AG09319 (cell line): ENCODE measurements around the gene AKAP12.
"Not testable (repeated sequence)": the region's sequence is repeated elsewhere in the genome, so short reads cannot be mapped to it uniquely, and the experiment has no call there.

Source experiments
- DNase-seq: peaks from one replicate; pipeline ENCODE4 v3.0.0-alpha.2; 2010; ENCODE audit warnings: low read depth; ENCODE audit errors: extremely low read depth
- TF ChIP-seq, protein P1 (sequence below): IDR thresholded peaks from 2 replicates; pipeline ENCODE4 v1.5.1; 2011; ENCODE audit warnings: low read depth, mild to moderate bottlenecking, inconsistent platforms, low read length, moderate library complexity

Gene AKAP12

DNA sequence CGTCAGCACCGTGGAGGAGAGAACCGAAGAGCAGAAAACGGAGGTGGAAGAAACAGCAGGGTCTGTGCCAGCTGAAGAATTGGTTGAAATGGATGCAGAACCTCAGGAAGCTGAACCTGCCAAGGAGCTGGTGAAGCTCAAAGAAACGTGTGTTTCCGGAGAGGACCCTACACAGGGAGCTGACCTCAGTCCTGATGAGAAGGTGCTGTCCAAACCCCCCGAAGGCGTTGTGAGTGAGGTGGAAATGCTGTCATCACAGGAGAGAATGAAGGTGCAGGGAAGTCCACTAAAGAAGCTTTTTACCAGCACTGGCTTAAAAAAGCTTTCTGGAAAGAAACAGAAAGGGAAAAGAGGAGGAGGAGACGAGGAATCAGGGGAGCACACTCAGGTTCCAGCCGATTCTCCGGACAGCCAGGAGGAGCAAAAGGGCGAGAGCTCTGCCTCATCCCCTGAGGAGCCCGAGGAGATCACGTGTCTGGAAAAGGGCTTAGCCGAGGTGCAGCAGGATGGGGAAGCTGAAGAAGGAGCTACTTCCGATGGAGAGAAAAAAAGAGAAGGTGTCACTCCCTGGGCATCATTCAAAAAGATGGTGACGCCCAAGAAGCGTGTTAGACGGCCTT lies 110.0 kb downstream of the AKAP12 start:
- DNase-seq, result no peak
- TF ChIP-seq, protein P1, sequence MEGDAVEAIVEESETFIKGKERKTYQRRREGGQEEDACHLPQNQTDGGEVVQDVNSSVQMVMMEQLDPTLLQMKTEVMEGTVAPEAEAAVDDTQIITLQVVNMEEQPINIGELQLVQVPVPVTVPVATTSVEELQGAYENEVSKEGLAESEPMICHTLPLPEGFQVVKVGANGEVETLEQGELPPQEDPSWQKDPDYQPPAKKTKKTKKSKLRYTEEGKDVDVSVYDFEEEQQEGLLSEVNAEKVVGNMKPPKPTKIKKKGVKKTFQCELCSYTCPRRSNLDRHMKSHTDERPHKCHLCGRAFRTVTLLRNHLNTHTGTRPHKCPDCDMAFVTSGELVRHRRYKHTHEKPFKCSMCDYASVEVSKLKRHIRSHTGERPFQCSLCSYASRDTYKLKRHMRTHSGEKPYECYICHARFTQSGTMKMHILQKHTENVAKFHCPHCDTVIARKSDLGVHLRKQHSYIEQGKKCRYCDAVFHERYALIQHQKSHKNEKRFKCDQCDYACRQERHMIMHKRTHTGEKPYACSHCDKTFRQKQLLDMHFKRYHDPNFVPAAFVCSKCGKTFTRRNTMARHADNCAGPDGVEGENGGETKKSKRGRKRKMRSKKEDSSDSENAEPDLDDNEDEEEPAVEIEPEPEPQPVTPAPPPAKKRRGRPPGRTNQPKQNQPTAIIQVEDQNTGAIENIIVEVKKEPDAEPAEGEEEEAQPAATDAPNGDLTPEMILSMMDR, result no peak

DNA sequence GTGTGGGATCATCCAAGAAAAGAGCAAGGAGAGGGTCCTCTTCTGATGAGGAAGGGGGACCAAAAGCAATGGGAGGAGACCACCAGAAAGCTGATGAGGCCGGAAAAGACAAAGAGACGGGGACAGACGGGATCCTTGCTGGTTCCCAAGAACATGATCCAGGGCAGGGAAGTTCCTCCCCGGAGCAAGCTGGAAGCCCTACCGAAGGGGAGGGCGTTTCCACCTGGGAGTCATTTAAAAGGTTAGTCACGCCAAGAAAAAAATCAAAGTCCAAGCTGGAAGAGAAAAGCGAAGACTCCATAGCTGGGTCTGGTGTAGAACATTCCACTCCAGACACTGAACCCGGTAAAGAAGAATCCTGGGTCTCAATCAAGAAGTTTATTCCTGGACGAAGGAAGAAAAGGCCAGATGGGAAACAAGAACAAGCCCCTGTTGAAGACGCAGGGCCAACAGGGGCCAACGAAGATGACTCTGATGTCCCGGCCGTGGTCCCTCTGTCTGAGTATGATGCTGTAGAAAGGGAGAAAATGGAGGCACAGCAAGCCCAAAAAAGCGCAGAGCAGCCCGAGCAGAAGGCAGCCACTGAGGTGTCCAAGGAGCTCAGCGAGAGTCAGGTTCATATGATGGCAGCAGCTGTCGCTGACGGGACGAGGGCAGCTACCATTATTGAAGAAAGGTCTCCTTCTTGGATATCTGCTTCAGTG lies 110.8 kb downstream of the AKAP12 start:
- TF ChIP-seq, protein P1, result no peak
- no peak for DNase-seq

DNA sequence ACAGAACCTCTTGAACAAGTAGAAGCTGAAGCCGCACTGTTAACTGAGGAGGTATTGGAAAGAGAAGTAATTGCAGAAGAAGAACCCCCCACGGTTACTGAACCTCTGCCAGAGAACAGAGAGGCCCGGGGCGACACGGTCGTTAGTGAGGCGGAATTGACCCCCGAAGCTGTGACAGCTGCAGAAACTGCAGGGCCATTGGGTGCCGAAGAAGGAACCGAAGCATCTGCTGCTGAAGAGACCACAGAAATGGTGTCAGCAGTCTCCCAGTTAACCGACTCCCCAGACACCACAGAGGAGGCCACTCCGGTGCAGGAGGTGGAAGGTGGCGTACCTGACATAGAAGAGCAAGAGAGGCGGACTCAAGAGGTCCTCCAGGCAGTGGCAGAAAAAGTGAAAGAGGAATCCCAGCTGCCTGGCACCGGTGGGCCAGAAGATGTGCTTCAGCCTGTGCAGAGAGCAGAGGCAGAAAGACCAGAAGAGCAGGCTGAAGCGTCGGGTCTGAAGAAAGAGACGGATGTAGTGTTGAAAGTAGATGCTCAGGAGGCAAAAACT lies 111.5 kb downstream of the AKAP12 start:
- TF ChIP-seq, protein P1, result no peak
- no peak for DNase-seq

DNA sequence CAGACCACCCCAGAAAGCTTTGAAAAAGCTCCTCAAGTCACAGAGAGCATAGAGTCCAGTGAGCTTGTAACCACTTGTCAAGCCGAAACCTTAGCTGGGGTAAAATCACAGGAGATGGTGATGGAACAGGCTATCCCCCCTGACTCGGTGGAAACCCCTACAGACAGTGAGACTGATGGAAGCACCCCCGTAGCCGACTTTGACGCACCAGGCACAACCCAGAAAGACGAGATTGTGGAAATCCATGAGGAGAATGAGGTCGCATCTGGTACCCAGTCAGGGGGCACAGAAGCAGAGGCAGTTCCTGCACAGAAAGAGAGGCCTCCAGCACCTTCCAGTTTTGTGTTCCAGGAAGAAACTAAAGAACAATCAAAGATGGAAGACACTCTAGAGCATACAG lies 112.0 kb downstream of the AKAP12 start:
- TF ChIP-seq, protein P1, result no peak

DNA sequence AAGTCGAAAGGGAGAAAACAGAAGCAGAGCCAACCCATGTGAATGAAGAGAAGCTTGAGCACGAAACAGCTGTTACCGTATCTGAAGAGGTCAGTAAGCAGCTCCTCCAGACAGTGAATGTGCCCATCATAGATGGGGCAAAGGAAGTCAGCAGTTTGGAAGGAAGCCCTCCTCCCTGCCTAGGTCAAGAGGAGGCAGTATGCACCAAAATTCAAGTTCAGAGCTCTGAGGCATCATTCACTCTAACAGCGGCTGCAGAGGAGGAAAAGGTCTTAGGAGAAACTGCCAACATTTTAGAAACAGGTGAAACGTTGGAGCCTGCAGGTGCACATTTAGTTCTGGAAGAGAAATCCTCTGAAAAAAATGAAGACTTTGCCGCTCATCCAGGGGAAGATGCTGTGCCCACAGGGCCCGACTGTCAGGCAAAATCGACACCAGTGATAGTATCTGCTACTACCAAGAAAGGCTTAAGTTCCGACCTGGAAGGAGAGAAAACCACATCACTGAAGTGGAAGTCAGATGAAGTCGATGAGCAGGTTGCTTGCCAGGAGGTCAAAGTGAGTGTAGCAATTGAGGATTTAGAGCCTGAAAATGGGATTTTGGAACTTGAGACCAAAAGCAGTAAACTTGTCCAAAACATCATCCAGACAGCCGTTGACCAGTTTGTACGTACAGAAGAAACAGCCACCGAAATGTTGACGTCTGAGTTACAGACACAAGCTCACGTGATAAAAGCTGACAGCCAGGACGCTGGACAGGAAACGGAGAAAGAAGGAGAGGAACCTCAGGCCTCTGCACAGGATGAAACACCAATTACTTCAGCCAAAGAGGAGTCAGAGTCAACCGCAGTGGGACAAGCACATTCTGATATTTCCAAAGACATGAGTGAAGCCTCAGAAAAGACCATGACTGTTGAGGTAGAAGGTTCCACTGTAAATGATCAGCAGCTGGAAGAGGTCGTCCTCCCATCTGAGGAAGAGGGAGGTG lies 112.9 kb downstream of the AKAP12 start:
- TF ChIP-seq, protein P1, result no peak
- DNase-seq, result no peak

More for the DNA sequence above, 112.0 kb downstream of the AKAP12 start:
- DNase-seq, result no peak

DNA sequence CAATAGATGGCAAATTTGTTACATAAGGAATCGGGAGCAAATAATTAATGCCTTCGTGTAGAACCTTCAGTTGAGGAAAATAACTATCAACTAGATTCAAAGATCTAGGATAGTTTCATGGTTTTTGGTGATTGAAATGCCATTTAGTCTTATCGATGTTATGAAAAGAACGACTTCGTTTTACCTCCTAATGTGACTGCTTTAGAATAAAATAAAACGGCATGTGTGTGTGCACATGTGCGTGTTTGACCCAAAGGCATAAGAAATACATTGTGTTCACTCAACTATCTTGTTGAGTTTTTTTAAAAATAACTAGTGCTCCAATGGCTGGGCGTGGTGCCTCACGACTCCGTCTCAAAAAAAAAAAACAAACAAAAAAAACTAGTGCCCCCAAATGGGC lies 114.0 kb downstream of the AKAP12 start:
- TF ChIP-seq, protein P1, result no peak
- no peak for DNase-seq

DNA sequence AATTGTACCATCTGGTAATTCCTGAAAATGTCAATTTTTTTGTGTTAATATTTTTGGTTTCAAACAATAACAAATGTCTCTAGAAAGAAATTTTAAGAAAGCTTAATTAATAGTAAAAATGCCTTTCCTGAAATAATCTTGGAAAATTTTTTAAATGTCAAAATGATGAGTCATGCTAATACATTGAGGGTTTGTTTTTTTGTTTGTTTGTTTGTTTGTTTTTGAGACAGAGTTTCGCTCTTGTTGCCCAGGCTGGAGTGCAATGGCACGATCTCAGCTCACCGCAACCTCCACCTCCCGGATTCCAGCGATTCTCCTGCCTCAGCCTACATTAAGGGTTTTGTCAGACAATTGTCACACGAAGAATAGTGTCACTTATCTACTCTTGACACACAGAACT lies 117.2 kb downstream of the AKAP12 start:
- not testable (repeated sequence) for DNase-seq
